Measurements from ENCODE around the gene SEC62. TPM values are rescaled to one million over a fixed set of nuclear protein-coding genes. Genes with fewer than 3 reads are reported as not detected.

Gene SEC62
- total and polyA plus RNA-seq, 5 experiments from 2014 or later, result 147 to 226 (median 170) TPM

GRCh38 chr3:169969174-169970095 is 2.8 kb downstream of the SEC62 start:
- peak overlapping the region in 9 of 10 donors; percentile 60 to 99 (median 94) for H3K4me3 Mint-ChIP-seq

GRCh38 chr3:169970847-169971246 is 4.2 kb downstream of the SEC62 start:
- POLR2A ChIA-PET, result interaction anchor here (0.7 kb wide), 1 partner anchor 57 kb away, joined by 5 read pairs; no protein-coding TSS in a partner anchor
- H3K27ac Mint-ChIP-seq, result peak overlapping the region in 3 of 10 donors; percentile 2 to 66 (median 38)
- H3K4me3 Mint-ChIP-seq, result no peak overlapping the region
- H3K36me3 Mint-ChIP-seq, result peaks cover 5 to 53% (median 7%) of the 10 kb centered on the region in 3 donors
- H3K4me1 Mint-ChIP-seq, result peaks cover 38 to 76% (median 68%) of the 10 kb centered on the region in 4 donors
- H3K27me3 Mint-ChIP-seq, result no peaks in the 10 kb centered on the region
- DNase-seq (no peak), ATAC-seq (no peak)
- H3K9me3 Mint-ChIP-seq, result no peaks in the 10 kb centered on the region

More at GRCh38 chr3:169969174-169970095, 2.8 kb downstream of the SEC62 start:
- POLR2A ChIA-PET, result interaction anchor here (0.6 to 3.6 kb wide), 2 partner anchors 19 to 104 kb away, joined by 4 to 28 read pairs; no protein-coding TSS in a partner anchor
- Mint-ChIP-seq H3K27me3 (no peaks in the 10 kb centered on the region), H3K4me1 (peaks cover 40 to 84% (median 73%) of the 10 kb centered on the region in 4 donors), H3K9me3 (peaks cover 0 to 2% (median 0%) of the 10 kb centered on the region in 9 donors), H3K36me3 (peaks cover 4 to 43% (median 5%) of the 10 kb centered on the region in 3 donors), H3K27ac (peak overlapping the region in 9 of 10 donors; percentile 56 to 100 (median 99))
- no peak for DNase-seq
- no peak for ATAC-seq

- Mint-ChIP-seq H3K9me3 (no peaks in the 10 kb centered on the region), H3K27ac (peak overlapping the region in 6 of 10 donors; percentile 0 to 66 (median 4)), H3K4me1 (peaks cover 33 to 75% (median 65%) of the 10 kb centered on the region in 4 donors), H3K36me3 (peaks cover 5 to 60% (median 9%) of the 10 kb centered on the region in 3 donors), H3K4me3 (peak overlapping the region in 2 of 10 donors; percentile 1 to 33), H3K27me3 (no peaks in the 10 kb centered on the region)
- DNase-seq (no peak), ATAC-seq (no peak)
- POLR2A ChIA-PET, result interaction anchor here (0.7 kb wide), 1 partner anchor 58 kb away, joined by 5 read pairs; no protein-coding TSS in a partner anchor
Observed at GRCh38 chr3:169971522-169971921, 4.9 kb downstream of the SEC62 start.

GRCh38 chr3:169980055-169980454 is 13.4 kb downstream of the SEC62 start:
- Mint-ChIP-seq H3K4me1 (peaks cover 5 to 23% (median 9%) of the 10 kb centered on the region in 4 donors), H3K9me3 (no peaks in the 10 kb centered on the region), H3K27me3 (no peaks in the 10 kb centered on the region), H3K36me3 (peaks cover 0 to 83% (median 35%) of the 10 kb centered on the region in 3 donors), H3K27ac (peak overlapping the region in 4 of 10 donors; percentile 18 to 45 (median 30)), H3K4me3 (no peak overlapping the region)
- POLR2A ChIA-PET, result no interaction called here
- ATAC-seq, result no peak
- DNase-seq, result no peak

- Mint-ChIP-seq H3K4me3 (no peak overlapping the region), H3K4me1 (peaks cover 0 to 9% (median 8%) of the 10 kb centered on the region in 4 donors), H3K27me3 (no peaks in the 10 kb centered on the region), H3K36me3 (peaks cover 0 to 89% (median 30%) of the 10 kb centered on the region in 3 donors), H3K9me3 (no peaks in the 10 kb centered on the region), H3K27ac (peak overlapping the region in 6 of 10 donors; percentile 6 to 80 (median 26))
- no peak for DNase-seq
- ATAC-seq, result no peak
- POLR2A ChIA-PET, result interaction anchor here (1.2 kb wide), 1 partner anchor 18 kb away, joined by 4 read pairs; the partner anchor contains the start of gene SEC62
Observed at GRCh38 chr3:169984292-169984691, 17.7 kb downstream of the SEC62 start.

- Mint-ChIP-seq H3K27me3 (no peaks in the 10 kb centered on the region), H3K4me1 (peaks cover 0 to 7% (median 4%) of the 10 kb centered on the region in 4 donors), H3K36me3 (peaks cover 0 to 70% (median 8%) of the 10 kb centered on the region in 3 donors), H3K27ac (no peak overlapping the region), H3K4me3 (no peak overlapping the region), H3K9me3 (no peaks in the 10 kb centered on the region)
- POLR2A ChIA-PET, result interaction anchor here (1.8 kb wide), 1 partner anchor 23 kb away, joined by 6 read pairs; the partner anchor contains the start of gene SEC62
- no peak for ATAC-seq
- no peak for DNase-seq
Observed at GRCh38 chr3:169990431-169990830, 23.8 kb downstream of the SEC62 start.

GRCh38 chr3:169992156-169992555 is 25.5 kb downstream of the SEC62 start:
- no peaks in the 10 kb centered on the region for H3K27me3 Mint-ChIP-seq
- H3K36me3 Mint-ChIP-seq, result peaks cover 0 to 61% (median 6%) of the 10 kb centered on the region in 3 donors
- peaks cover 0 to 8% (median 4%) of the 10 kb centered on the region in 4 donors for H3K4me1 Mint-ChIP-seq
- DNase-seq, result no peak
- POLR2A ChIA-PET, result no interaction called here
- no peak for ATAC-seq
- H3K9me3 Mint-ChIP-seq, result no peaks in the 10 kb centered on the region
- H3K27ac Mint-ChIP-seq, result peak overlapping the region in 2 of 10 donors; percentile 48 to 50
- H3K4me3 Mint-ChIP-seq, result no peak overlapping the region

GRCh38 chr3:169992781-169993180 is 26.2 kb downstream of the SEC62 start:
- Mint-ChIP-seq H3K36me3 (peaks cover 0 to 59% (median 6%) of the 10 kb centered on the region in 3 donors), H3K27me3 (no peaks in the 10 kb centered on the region), H3K4me3 (no peak overlapping the region), H3K4me1 (peaks cover 0 to 8% (median 4%) of the 10 kb centered on the region in 4 donors), H3K9me3 (no peaks in the 10 kb centered on the region), H3K27ac (peak overlapping the region in 5 of 10 donors; percentile 48 to 71 (median 55))
- POLR2A ChIA-PET, result no interaction called here
- ATAC-seq, result no peak
- no peak for DNase-seq

GRCh38 chr3:169993761-169994160 is 27.2 kb downstream of the SEC62 start:
- H3K27me3 Mint-ChIP-seq, result no peaks in the 10 kb centered on the region
- H3K27ac Mint-ChIP-seq, result no peak overlapping the region
- peaks cover 3 to 51% (median 3%) of the 10 kb centered on the region in 3 donors for H3K36me3 Mint-ChIP-seq
- no peak overlapping the region for H3K4me3 Mint-ChIP-seq
- ATAC-seq (no peak), DNase-seq (no peak)
- peaks cover 3 to 9% (median 7%) of the 10 kb centered on the region in 4 donors for H3K4me1 Mint-ChIP-seq
- no peaks in the 10 kb centered on the region for H3K9me3 Mint-ChIP-seq
- POLR2A ChIA-PET, result no interaction called here

GRCh38 chr3:169996063-169996462 is 29.5 kb downstream of the SEC62 start:
- POLR2A ChIA-PET, result no interaction called here
- Mint-ChIP-seq H3K4me1 (peaks cover 8 to 15% (median 11%) of the 10 kb centered on the region in 4 donors), H3K9me3 (no peaks in the 10 kb centered on the region), H3K27ac (peak overlapping the region in 2 of 10 donors; percentile 49 to 73), H3K4me3 (no peak overlapping the region), H3K36me3 (peaks cover 11 to 38% (median 12%) of the 10 kb centered on the region in 3 donors), H3K27me3 (no peaks in the 10 kb centered on the region)
- ATAC-seq (no peak), DNase-seq (no peak)

GRCh38 chr3:169998668-169999131 is 32.1 kb downstream of the SEC62 start:
- Mint-ChIP-seq H3K4me1 (peaks cover 14 to 33% (median 30%) of the 10 kb centered on the region in 4 donors), H3K27me3 (no peaks in the 10 kb centered on the region), H3K27ac (peak overlapping the region in 6 of 10 donors; percentile 6 to 67 (median 35)), H3K9me3 (no peaks in the 10 kb centered on the region), H3K36me3 (peaks cover 11 to 22% (median 11%) of the 10 kb centered on the region in 3 donors), H3K4me3 (no peak overlapping the region)
- DNase-seq, result no peak
- POLR2A ChIA-PET, result interaction anchor here (1.0 kb wide), 1 partner anchor 38 kb away, joined by 3 read pairs; no protein-coding TSS in a partner anchor
- no peak for ATAC-seq

GRCh38 chr3:169999433-169999832 is 32.8 kb downstream of the SEC62 start:
- Mint-ChIP-seq H3K4me3 (no peak overlapping the region), H3K36me3 (peaks cover 11 to 19% (median 11%) of the 10 kb centered on the region in 3 donors), H3K27ac (peak overlapping the region in 2 of 10 donors; percentile 36 to 37), H3K9me3 (no peaks in the 10 kb centered on the region), H3K27me3 (no peaks in the 10 kb centered on the region), H3K4me1 (peaks cover 18 to 39% (median 35%) of the 10 kb centered on the region in 4 donors)
- DNase-seq (no peak), ATAC-seq (no peak)
- POLR2A ChIA-PET, result interaction anchor here (1.0 to 1.6 kb wide), 2 partner anchors 33 to 37 kb away, joined by 3 read pairs; partner anchors contain the start of gene SEC62

Measured in naive thymus-derived CD8-positive, alpha-beta T cell (primary cell).